GM18868 (cell line): ENCODE results near the gene POGK.
"Not testable (repeated sequence)": the region's sequence is repeated elsewhere in the genome, so short reads cannot be mapped to it uniquely, and the experiment has no call there.

Experiments used
- ATAC-seq: cut with Tn5 transposase; IDR thresholded peaks from one replicate; pipeline ENCODE4 v1.9.1; 2021; ENCODE audit warnings: mild to moderate bottlenecking, moderate library complexity; ENCODE audit not compliant: unreplicated experiment

The POGK gene

DNA sequence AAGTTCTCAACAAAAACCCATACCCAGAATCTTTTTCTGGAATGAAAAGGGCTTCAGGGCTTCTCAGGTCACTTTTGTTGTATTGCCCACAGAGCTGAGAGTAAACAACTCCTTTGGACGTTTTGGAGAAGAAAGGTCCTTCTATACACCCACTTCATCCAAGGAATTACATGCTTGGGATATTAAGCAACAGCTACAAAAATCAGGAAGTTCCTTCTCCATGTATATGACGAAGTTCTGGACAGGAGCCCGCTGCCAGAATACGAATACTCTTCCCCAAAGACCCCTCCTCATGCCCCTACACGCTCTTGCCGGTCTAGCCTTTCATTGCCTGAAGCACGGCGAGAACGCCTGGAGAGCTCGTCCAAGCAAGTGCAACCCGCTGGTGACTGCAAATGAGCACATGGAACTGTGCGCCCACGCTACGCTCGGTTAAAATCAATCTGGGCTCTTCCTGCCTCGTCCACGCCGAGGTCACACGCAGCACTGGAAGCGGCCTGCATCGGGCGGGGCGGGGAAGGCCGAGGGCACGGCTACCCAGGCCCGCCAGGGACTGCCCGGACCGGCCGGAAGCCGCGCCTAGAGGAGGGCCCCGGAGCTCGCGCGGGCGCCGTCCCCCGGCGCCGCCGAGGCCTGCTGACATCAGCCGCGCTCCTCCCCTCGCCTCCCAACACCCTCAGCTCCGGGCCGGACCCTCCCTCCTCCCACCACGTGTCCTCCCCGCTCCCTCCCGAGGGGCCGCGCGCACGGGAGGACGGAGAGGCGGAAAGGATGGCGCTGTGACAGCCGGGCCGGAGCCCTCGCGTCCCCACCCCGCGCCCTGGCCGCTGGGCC lies at the start of gene POGK:
Gene POGK, plus strand, starts transcription at position 710 of the 834 bp plus-strand sequence. CDS start 1,482 bp downstream, outside the sequence.
- ATAC-seq = peak; percentile 94

GRCh38 chr1:166796620-166797236 lies 42.5 kb upstream of the POGK start:
- ATAC-seq = no peak

DNA sequence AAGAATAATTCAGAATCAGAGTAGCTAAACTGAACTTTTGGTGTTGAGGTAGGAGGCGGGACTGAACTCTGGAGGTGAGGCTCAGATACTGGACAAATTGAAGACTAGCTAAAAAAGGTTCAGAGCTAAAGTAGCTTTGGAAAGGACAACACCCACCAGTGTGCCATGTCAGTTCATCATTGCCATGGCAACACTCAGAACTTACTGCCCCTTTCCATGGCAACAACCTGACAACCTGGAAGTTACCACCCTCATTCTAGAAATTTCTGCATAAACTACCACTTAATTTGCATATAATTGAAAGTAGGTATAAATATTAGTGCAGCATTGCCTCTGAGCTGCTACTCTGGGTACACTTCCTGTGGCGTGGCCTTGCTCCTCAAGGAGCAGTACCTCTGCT lies 30.3 kb upstream of the POGK start:
- no peak for ATAC-seq

DNA sequence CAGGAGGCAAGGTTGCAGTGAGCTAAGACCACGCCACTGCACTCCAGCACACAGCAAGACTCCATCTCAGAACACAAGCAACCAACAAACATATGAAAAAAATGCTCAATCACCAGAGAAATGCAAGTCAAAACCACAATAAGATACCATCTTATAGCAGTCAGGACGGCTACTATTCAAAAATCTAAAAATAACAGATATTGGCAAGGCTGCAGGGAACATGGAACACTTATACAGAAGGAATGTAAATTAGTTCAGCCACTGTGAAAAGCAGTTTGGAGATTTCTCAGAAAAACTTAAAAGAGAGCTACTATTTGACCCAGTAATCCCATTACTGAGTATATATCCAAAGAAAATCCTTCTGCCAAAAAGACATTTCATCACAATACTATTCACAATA lies 27.6 kb upstream of the POGK start:
- no peak for ATAC-seq

- no peak for ATAC-seq
Measured at GRCh38 chr1:166813508-166814223, 25.6 kb upstream of the POGK start.

DNA sequence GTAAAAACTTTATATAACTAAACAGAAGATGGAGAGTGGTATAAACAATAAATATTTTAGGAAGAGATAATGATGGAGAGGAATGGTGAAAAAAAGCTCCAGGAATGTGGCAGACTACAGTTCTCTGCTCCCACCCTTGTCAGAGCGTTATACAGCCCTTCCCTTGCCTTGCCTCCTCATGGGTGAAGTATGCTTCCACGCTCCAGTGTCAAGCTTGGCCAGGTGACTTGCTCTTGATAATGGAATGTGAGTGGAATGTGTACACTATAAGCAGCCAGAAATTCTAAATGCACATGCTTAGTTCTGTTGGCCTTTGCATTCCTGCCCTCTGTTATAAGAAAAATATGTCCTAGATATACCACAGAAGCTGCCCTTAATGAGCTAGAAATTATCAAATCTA lies 24.7 kb upstream of the POGK start:
- ATAC-seq = no peak

DNA sequence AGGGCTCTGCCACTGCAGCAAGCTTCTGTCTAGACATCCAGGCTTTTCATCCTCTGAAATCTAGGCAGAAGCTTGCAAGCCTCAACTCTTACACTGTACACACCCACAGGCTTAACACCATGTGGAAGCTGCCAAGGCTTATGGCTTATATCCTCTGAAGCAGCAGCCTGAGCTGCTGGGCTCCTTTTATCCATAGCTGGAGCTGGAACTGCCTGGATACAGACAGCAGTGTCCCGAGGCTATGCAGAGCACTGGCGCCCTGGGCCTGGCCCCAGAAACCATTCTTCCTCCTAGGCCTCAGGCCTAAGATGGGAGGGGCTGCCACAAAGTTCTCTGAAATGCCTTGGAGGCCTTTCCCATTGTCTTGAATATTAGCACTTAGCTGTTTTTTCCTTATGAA lies 19.3 kb upstream of the POGK start:
- no peak for ATAC-seq

DNA sequence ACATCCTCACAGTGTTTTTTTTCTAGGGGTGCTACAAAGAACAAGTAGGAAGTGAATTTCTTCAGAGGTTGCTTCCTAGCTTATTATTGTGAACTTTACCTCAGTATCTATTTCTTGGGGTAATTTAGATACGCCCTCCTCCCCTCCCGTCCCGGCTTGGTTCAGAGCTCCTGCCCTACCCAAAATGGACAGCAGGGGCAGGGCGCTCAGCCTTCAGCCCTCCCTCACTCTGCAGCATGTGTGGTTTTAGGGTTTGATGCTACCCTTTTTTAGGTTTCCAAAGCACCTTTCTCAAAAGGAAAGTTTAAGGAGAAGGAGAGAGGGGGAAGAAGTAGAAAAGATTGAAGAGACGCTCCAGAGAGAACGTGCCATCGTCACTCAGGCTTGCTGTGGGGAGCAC lies 16.9 kb upstream of the POGK start:
- ATAC-seq = peak; percentile 66

DNA sequence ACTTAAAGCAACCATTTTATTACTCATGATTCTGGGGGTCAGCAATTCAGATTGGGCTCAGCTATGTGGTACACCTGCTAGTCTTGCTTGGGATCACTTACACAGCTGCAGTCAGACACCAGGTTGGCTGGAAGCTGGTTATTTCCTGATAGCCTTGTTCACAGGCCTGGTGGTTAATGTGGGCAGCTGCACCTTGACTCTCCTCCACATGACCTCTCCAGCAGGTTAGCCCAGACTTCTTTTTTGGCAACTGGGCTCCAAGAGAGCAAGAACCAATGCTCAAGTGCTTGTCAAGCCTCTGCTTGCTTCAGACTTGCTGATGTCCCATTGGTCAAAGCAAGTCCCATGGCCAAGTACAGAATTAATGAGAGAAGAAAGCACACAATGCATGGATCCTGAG lies 11.8 kb upstream of the POGK start:
- ATAC-seq = no peak

DNA sequence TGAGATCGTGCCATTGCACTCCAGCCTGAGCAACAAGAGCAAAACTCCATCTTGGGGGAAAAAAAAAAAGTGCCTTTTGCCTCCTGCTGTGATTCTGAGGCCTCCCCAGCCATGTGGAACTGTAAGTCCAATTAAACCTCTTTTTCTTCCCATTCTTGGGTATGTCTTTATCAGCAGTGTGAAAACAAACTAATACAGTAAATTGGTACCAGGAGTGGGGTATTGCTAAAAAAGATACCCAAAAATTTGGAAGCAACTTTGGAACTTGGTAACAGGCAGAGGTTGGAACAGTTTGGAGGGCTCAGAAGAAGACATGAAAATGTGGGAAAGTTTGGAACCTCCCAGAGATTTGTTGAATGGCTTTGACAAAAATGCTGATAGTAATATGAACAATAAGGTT lies 9.5 kb upstream of the POGK start:
- ATAC-seq = not testable (repeated sequence)

DNA sequence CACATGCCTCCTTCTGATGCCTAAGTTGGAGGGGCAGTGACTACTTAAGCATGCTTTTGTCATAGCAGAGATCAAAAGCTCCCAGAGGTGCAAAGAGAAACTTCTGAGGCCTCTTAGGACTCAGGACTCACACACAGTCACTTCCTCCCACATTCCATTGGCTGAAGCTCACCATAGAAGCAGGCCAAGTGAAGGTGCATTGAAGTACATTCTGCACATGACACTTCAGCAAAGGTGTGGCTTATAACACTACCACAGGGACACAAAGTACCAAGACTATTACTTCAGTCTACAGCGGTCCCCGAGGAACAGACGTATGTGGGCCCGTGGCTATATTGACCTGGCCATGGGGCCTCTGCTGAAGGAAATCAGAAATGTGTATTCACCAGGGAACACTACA lies 2.5 kb upstream of the POGK start:
- no peak for ATAC-seq

DNA sequence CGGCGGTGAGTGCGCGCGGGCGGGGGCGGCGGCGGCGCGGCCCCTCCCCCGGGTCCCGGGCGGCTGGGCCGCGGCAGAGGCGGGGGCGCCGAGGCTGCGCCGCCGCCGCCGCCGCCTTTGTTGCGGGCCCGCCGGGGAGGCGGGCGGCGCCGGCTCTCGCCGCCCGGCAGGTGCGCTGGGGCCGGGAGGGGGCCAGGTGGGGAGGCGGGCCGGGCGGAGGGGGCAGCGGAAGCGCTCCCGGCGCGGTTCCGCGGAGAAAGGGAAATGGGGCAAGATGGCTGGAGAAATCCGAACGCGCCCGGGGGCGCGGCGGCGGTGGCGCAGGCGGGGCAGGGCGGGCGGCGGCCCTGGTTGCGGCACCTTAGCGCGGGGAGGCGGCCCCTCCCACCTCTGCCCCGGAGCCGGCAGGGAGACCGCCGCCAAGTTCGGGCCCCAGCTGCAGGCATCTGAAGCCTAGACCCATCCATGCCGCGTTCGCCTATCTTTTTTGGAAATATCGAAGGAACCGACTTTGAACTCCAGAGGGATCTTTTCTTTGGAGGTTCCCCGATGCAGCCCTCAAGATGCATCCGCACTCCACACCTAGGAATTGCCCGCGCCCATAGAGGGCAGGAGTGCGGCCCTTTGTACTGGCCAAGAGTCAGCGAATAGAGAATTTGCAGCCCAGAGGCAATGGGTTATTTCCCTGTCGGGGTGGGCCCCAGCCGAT lies 479 bp downstream of the POGK start:
- peak; percentile 41 for ATAC-seq

DNA sequence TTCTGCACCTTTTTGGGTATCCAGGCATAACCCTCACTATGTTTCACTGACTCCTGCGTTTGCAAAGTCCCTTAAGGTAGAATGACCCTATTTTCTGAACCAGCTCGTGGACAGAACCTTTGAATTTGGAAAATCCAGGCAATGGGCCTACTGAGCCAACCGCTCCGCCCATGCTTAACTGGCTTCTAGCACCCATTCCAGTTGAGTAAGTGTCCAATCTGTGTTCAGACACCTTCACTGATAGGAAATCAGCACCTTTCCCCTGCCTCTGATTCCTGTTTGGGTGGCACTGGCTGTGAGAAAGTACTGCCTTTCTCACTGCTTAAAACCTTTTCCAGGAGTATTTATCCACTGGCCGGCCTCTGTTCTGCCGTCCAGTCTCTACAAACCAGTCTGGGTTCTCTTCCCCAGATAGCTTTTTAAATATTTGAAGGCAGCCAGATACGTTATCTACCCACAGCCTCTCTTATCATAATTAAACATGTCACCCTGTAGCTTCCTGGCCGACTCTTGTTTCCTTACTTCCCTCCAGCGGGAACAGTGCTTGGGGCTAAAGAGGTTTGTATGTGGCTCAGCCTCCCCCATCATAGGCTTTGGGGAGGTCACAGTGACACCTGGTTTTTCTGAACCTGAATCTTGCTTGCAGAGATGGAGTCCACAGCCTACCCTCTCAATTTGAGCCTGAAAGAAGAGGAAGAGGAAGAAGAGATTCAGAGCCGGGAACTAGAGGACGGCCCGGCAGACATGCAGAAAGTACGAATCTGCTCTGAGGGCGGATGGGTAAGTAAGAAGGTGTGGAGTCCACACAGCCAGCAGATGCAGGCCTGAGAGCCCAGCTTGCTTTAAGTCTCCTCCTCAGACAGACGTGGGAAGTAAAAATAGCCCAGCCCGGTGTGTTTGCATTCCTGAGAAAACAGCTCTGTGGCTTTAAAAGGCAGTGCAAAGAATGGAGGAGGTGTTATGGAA lies 1.3 kb downstream of the POGK start:
- ATAC-seq = no peak

- no peak for ATAC-seq
Measured at GRCh38 chr1:166843322-166843721, 4.0 kb downstream of the POGK start.

- ATAC-seq = no peak
Measured at GRCh38 chr1:166843769-166844596, 4.7 kb downstream of the POGK start.

- ATAC-seq = no peak
Measured at GRCh38 chr1:166844791-166845190, 5.5 kb downstream of the POGK start.

GRCh38 chr1:166848193-166848592 lies 8.9 kb downstream of the POGK start:
- ATAC-seq = no peak

GRCh38 chr1:166849135-166849534 lies 9.9 kb downstream of the POGK start:
- no peak for ATAC-seq

DNA sequence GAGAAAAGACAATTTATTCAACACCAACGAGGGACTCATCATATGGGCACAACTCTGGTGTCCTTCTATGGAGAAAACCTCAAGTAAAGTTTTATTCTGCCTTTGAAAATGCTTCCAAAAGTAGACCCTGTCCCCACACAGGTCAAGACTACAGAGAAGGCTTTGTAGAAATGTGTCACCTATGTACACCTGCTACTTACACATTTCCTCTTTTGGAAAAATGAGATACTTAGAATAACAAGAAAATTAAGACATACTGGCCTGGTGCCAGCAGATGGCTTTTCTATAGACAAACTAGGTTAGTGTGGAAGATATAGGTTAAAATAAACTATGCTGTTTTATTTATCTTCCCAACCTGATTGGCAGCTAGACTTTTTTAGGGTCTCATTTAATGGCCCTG lies 13.6 kb downstream of the POGK start:
- peak; percentile 63 for ATAC-seq
